Measurements from ENCODE around the gene TMEM255A. TPM values are rescaled to one million over a fixed set of nuclear protein-coding genes. Genes with fewer than 3 reads are reported as not detected.

The TMEM255A gene
- total RNA-seq, 3 donors from 2014 or later = 0.49 to 3.7 (median 0.87) TPM

- no peaks in the 10 kb centered on the region for H3K36me3 ChIP-seq (ENCODE audit: low read depth)
- peak in 2 of 3 donors; percentile 25 to 52 for DNase-seq
- intact Hi-C loops (cut with DNase I, micrococcal nuclease) = no loop called here
- peaks cover 3% of the 10 kb centered on the region for H3K4me1 ChIP-seq (ENCODE audit: low read depth)
- H3K9me3 ChIP-seq = no peaks in the 10 kb centered on the region
- no peak for TF ChIP-seq CTCF (IDR thresholded peaks at IDR 0.05)
- no peak overlapping the region for H3K4me3 ChIP-seq
- ATAC-seq = no peak
These were observed 1.2 kb downstream of the TMEM255A start for GRCh38 chrX:120309873-120310705.

- ATAC-seq = peak; percentile 89
- intact Hi-C loops (cut with DNase I, micrococcal nuclease) = no loop called here
- DNase-seq = peak; percentile 54 to 76 (median 62)
- no peak for TF ChIP-seq CTCF (IDR thresholded peaks at IDR 0.05)
- H3K4me3 ChIP-seq = no peak overlapping the region
- H3K36me3 ChIP-seq (ENCODE audit: low read depth) = no peaks in the 10 kb centered on the region
- H3K9me3 ChIP-seq = no peaks in the 10 kb centered on the region
- H3K4me1 ChIP-seq (ENCODE audit: low read depth) = peaks cover 3% of the 10 kb centered on the region
These were observed 2.0 kb downstream of the TMEM255A start for GRCh38 chrX:120308959-120309872.

GRCh38 chrX:120308558-120308957 lies 2.7 kb downstream of the TMEM255A start:
- ATAC-seq (no peak), DNase-seq (peak in 1 of 3 donors; percentile 21)
- Histone ChIP-seq H3K4me1 (ENCODE audit: low read depth) (peaks cover 3% of the 10 kb centered on the region), H3K36me3 (ENCODE audit: low read depth) (no peaks in the 10 kb centered on the region), H3K4me3 (no peak overlapping the region), H3K9me3 (no peaks in the 10 kb centered on the region)
- intact Hi-C loops (cut with DNase I, micrococcal nuclease) = no loop called here
- TF ChIP-seq CTCF (IDR thresholded peaks at IDR 0.05) = no peak

- intact Hi-C loops (cut with DNase I, micrococcal nuclease) = no loop called here
- Histone ChIP-seq H3K4me1 (ENCODE audit: low read depth) (peaks cover 3% of the 10 kb centered on the region), H3K4me3 (no peak overlapping the region), H3K9me3 (no peaks in the 10 kb centered on the region), H3K36me3 (ENCODE audit: low read depth) (no peaks in the 10 kb centered on the region)
- TF ChIP-seq CTCF (IDR thresholded peaks at IDR 0.05) = no peak
- DNase-seq = no peak
- ATAC-seq = no peak
These were observed 4.6 kb downstream of the TMEM255A start for GRCh38 chrX:120306630-120307029.

- Histone ChIP-seq H3K9me3 (no peaks in the 10 kb centered on the region), H3K4me1 (ENCODE audit: low read depth) (peaks cover 3% of the 10 kb centered on the region), H3K36me3 (ENCODE audit: low read depth) (no peaks in the 10 kb centered on the region), H3K4me3 (no peak overlapping the region)
- DNase-seq = no peak
- intact Hi-C loops (cut with DNase I, micrococcal nuclease) = no loop called here
- no peak for ATAC-seq
- no peak for TF ChIP-seq CTCF (IDR thresholded peaks at IDR 0.05)
These were observed 5.6 kb downstream of the TMEM255A start for GRCh38 chrX:120305531-120306141.

Measured in mucosa of descending colon (tissue), 3 donors.